B cell (primary cell): ENCODE data around the gene RINL. TPM values are rescaled to one million over a fixed set of nuclear protein-coding genes. Genes with fewer than 3 reads are reported as not detected.
A peak's percentile ranks its signal among the peaks of the same experiment; 100 is the strongest.

ENCODE experiments used
- ATAC-seq: fragments of 200-7000 bp; cut with Tn5 transposase; one replicate; pipeline ENCODE4 v1.10.0; 2021; ENCODE audit warnings: low read depth, mild to moderate bottlenecking, moderate number of reproducible peaks, moderate library complexity
- CTCF ChIA-PET: fragments of 350-600 bp; sonication (Branson Sonifier 250); formaldehyde crosslinking; loops from one replicate; lab custom pipeline; 2021; ENCODE audit warnings: antibody characterized with exemption, inconsistent platforms; lab: Charles Lee
- POLR2A ChIA-PET: fragments of 350-600 bp; sonication (Branson Sonifier 250); formaldehyde crosslinking; loops from one replicate; lab custom pipeline; 2021; ENCODE audit warnings: antibody characterized with exemption; lab: Charles Lee
- DNase-seq: peaks from one replicate; pipeline ENCODE4 v3.0.0; 2013
- H2AFZ ChIP-seq: 2 replicates; pipeline ENCODE4 v1.6.1; 2012; ENCODE audit warnings: mild to moderate bottlenecking, low read depth, low read length; ENCODE audit not compliant: insufficient read depth, poor library complexity, severe bottlenecking
- H3K27ac ChIP-seq, 2 donors: 1 replicate in 1 of 2; 2 replicates in 1 of 2; pipeline ENCODE4 v1.5.1; 2012 to 2013; ENCODE audit warnings: low read length in 2 of 2, mild to moderate bottlenecking in 2 of 2, moderate library complexity in 1 of 2
- H3K27me3 ChIP-seq, 4 experiments: fragments of 200-600 bp in 1 of 4; sonication (generic) in 1 of 4; replicated peaks in 1 of 4; 1 replicate in 2 of 4; 2 replicates in 2 of 4; pipeline versions ENCODE4 v1.6.1 to v1.7.0; 2013 to 2016; ENCODE audit warnings: low read length in 3 of 4, mild to moderate bottlenecking in 2 of 4, mixed read lengths in 1 of 4, moderate library complexity in 1 of 4; ENCODE audit not compliant: insufficient read depth in 4 of 4, control insufficient read depth in 3 of 4; ENCODE audit errors: control extremely low read depth in 1 of 4
- H3K36me3 ChIP-seq, 2 experiments: replicated peaks in 1 of 2; 1 replicate in 1 of 2; 2 replicates in 1 of 2; pipeline versions ENCODE4 v1.6.1 to v1.7.1; 2013; ENCODE audit warnings: low read length in 1 of 2; ENCODE audit not compliant: insufficient read depth in 2 of 2, control insufficient read depth in 1 of 2; ENCODE audit errors: control extremely low read depth in 1 of 2, extremely low read depth in 1 of 2
- H3K4me1 ChIP-seq, 2 donors: fragments of 200-600 bp in 1 of 2; sonication (generic) in 1 of 2; 1 replicate in 1 of 2; 2 replicates in 1 of 2; pipeline versions ENCODE4 v1.5.1 to v1.6.1; 2013 to 2017; ENCODE audit warnings: low read length in 2 of 2; ENCODE audit not compliant: control insufficient read depth in 2 of 2, insufficient read depth in 2 of 2
- H3K4me2 ChIP-seq: replicated peaks from 2 replicates; pipeline ENCODE3; 2012; ENCODE audit warnings: mild to moderate bottlenecking, low read depth, low read length; ENCODE audit not compliant: poor library complexity, severe bottlenecking
- H3K4me3 ChIP-seq, 5 experiments: fragments of 200-600 bp in 1 of 5; sonication (generic) in 1 of 5; 1 replicate in 3 of 5; 2 replicates in 2 of 5; pipeline versions ENCODE4 v1.5.1 to v1.7.0; 2011 to 2016; ENCODE audit warnings: low read length in 4 of 5, mild to moderate bottlenecking in 4 of 5, low read depth in 2 of 5, control low read depth in 1 of 5, moderate library complexity in 1 of 5; ENCODE audit not compliant: insufficient read depth in 1 of 5; ENCODE audit errors: control extremely low read depth in 1 of 5, extremely low read depth in 1 of 5
- H3K79me2 ChIP-seq: fragments of 200-600 bp; sonication (generic); one replicate; pipeline ENCODE4 v1.6.0; 2016; ENCODE audit warnings: low read length; ENCODE audit not compliant: control insufficient read depth, insufficient read depth
- H3K9ac ChIP-seq: fragments of 200-600 bp; sonication (generic); 2 replicates; pipeline ENCODE4 v1.6.1; 2017; ENCODE audit warnings: mild to moderate bottlenecking, low read length, moderate library complexity
- H3K9me3 ChIP-seq, 3 donors: one replicate each; pipeline versions ENCODE4 v1.6.1 to v1.7.1; 2013; ENCODE audit warnings: low read length in 2 of 3; ENCODE audit not compliant: control insufficient read depth in 2 of 3, insufficient read depth in 1 of 3; ENCODE audit errors: control extremely low read depth in 1 of 3
- H4K20me1 ChIP-seq: 2 replicates; pipeline ENCODE4 v1.6.0; 2012; ENCODE audit warnings: mild to moderate bottlenecking, low read length; ENCODE audit not compliant: insufficient read depth, control insufficient read depth, poor library complexity, severe bottlenecking
- H3K27ac Mint-ChIP-seq: one replicate; pipeline ENCODE4 v1.8.0; 2021; ENCODE audit warnings: mixed read lengths
- H3K27me3 Mint-ChIP-seq: one replicate; pipeline ENCODE4 v1.8.0; 2021; ENCODE audit warnings: mixed read lengths
- H3K4me1 Mint-ChIP-seq: one replicate; pipeline ENCODE4 v1.8.0; 2021; ENCODE audit warnings: mixed read lengths
- H3K4me3 Mint-ChIP-seq: one replicate; pipeline ENCODE4 v1.8.0; 2021; ENCODE audit warnings: mixed read lengths
- H3K9me3 Mint-ChIP-seq: one replicate; pipeline ENCODE4 v1.8.0; 2022; ENCODE audit warnings: mixed read lengths; ENCODE audit not compliant: insufficient read depth
- EZH2 ChIP-seq: IDR thresholded peaks from 2 replicates; pipeline ENCODE4 v1.6.1; 2012; ENCODE audit warnings: borderline replicate concordance, low read depth, mild to moderate bottlenecking, moderate library complexity, low read length; ENCODE audit not compliant: insufficient read depth, poor library complexity, severe bottlenecking
- WGBS: methylation state at CpG from one replicate; pipeline ENCODE4 v1.1.5; 2013; ENCODE audit warnings: missing lambda C conversion rate; ENCODE audit not compliant: insufficient coverage; 5-methylcytosine and 5-hydroxymethylcytosine counted together
- intact Hi-C: fragments of 100-400 bp; cut with micrococcal nuclease; formaldehyde crosslinking; loops from one replicate; pipeline ENCODE4 v1.10.0; 2022
- polyA plus RNA-seq: library from polyadenylated mRNA; depleted of rRNA; stranded (reverse); fragments of >200 nt; gene quantifications from 2 replicates; pipeline ENCODE4 v1.2.3, GENCODE V29; 2012
- total RNA-seq, 2 donors: library from RNA; stranded (reverse); fragments of 120-200 nt in 1 of 2; gene quantifications; 1 replicate in 1 of 2; 2 replicates in 1 of 2; pipeline versions ENCODE4 v1.2.3 to v1.2.4, GENCODE V29; 2013 to 2022
- TF ChIP-seq, protein P1 (sequence below): fragments of 200-600 bp; IDR thresholded peaks from one replicate; pipeline ENCODE4 v1.8.0; 2022; ENCODE audit warnings: antibody characterized with exemption, mild to moderate bottlenecking

RINL gene
- total and polyA plus RNA-seq, 2 donors (not counting 1 experiment from before 2014, with no cell fraction given): 67.0 to 113 TPM

DNA sequence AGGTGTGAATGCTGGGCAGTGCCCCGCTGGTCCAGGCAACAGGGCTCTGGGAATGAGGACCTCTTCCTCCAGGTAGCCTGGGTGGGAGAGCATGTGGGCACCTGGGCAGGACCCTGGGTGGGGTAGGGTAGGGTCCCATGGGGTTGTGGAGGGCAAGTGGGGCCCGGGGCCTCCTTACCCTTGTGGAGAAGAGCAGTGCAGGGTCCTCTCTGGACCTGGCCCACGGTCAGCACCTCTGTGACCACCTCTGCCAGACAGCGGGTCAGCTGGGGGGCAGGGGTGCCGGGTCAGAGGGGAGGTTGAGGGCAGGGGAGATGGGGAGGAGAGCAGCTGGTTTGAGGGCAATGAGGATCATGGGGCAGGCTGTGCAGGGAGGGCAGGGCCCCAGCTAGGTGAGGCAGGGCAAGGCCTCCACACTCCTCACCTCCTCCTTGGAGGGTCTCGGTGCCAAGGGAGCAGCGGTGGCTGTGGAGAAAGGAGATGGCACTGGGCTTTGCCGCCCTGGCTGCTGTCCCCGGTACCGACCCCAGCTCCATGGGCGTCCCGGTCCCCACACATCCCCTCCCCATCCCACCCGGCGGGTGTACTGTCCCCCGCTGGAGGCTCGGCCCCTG is 33.4 kb upstream of the RINL start:
- intact Hi-C loops: no loop called here
- Histone ChIP-seq H3K9me3 (no peaks in the 10 kb centered on the region), H3K36me3 (peaks cover 0 to 16% of the 10 kb centered on the region in 2 experiments), H3K4me1 (no peaks in the 10 kb centered on the region), H3K9ac (no peak overlapping the region), H3K79me2 (no peaks in the 10 kb centered on the region), H2AFZ (no peak overlapping the region), H3K4me2 (no peak overlapping the region), H3K27me3 (peaks cover 0 to 2% (median 0%) of the 10 kb centered on the region in 4 experiments), H4K20me1 (no peaks in the 10 kb centered on the region), H3K27ac (no peak overlapping the region), H3K4me3 (no peak overlapping the region)
- CTCF ChIA-PET: no interaction called here
- Mint-ChIP-seq H3K4me1 (no peaks in the 10 kb centered on the region), H3K4me3 (no peak overlapping the region), H3K27me3 (no peaks in the 10 kb centered on the region), H3K9me3 (no peaks in the 10 kb centered on the region), H3K27ac (no peak overlapping the region)
- no peak for ATAC-seq
- DNase-seq: no peak
- TF ChIP-seq, protein P1, sequence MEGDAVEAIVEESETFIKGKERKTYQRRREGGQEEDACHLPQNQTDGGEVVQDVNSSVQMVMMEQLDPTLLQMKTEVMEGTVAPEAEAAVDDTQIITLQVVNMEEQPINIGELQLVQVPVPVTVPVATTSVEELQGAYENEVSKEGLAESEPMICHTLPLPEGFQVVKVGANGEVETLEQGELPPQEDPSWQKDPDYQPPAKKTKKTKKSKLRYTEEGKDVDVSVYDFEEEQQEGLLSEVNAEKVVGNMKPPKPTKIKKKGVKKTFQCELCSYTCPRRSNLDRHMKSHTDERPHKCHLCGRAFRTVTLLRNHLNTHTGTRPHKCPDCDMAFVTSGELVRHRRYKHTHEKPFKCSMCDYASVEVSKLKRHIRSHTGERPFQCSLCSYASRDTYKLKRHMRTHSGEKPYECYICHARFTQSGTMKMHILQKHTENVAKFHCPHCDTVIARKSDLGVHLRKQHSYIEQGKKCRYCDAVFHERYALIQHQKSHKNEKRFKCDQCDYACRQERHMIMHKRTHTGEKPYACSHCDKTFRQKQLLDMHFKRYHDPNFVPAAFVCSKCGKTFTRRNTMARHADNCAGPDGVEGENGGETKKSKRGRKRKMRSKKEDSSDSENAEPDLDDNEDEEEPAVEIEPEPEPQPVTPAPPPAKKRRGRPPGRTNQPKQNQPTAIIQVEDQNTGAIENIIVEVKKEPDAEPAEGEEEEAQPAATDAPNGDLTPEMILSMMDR: no peak
- TF ChIP-seq EZH2: no peak
- WGBS: 79% methylated on average over 14 of the region's 16 CpGs
- POLR2A ChIA-PET: no interaction called here

DNA sequence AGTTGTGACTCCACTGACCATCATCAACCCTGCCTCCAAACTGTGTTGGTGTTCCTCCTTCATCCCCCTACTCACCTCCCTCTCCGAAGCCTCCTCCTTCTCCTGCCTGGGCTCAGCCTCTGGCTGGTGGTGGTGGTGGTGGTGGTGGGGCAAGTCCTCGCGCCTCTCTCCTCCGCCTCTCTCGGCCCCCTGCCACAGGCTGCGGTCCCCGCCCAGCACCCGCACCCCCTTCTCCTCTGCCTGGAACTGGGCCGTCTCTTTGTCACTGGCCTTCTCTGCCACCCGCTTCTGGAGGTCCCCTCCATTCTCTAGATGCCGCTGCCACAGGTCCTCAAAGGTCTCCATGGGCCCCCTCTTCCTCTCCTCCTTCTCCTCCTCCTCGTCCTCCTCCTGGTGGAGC is 32.4 kb upstream of the RINL start:
- TF ChIP-seq, protein P1: no peak
- TF ChIP-seq EZH2: no peak
- WGBS: 96% methylated on average over 7 of the region's 12 CpGs
- Histone ChIP-seq H4K20me1 (peaks cover 4% of the 10 kb centered on the region), H3K27ac (no peak overlapping the region), H3K4me3 (no peak overlapping the region), H3K79me2 (peaks cover 5% of the 10 kb centered on the region), H3K36me3 (peaks cover 0 to 22% of the 10 kb centered on the region in 2 experiments), H3K4me1 (no peaks in the 10 kb centered on the region), H3K9me3 (no peaks in the 10 kb centered on the region), H2AFZ (no peak overlapping the region), H3K9ac (no peak overlapping the region), H3K27me3 (peaks cover 0 to 2% (median 0%) of the 10 kb centered on the region in 4 experiments), H3K4me2 (no peak overlapping the region)
- intact Hi-C loops: no loop called here
- Mint-ChIP-seq H3K27me3 (no peaks in the 10 kb centered on the region), H3K27ac (peak overlapping the region; percentile 20), H3K9me3 (no peaks in the 10 kb centered on the region), H3K4me1 (no peaks in the 10 kb centered on the region), H3K4me3 (no peak overlapping the region)
- DNase-seq (no peak), ATAC-seq (no peak)
- CTCF ChIA-PET: no interaction called here
- POLR2A ChIA-PET: no interaction called here
